Upper lobe of left lung (tissue), 4 donors: ENCODE results near the gene PRKAG2.

ENCODE experiments used
- POLR2A ChIP-seq, 4 donors: fragments of 450-650 bp; IDR thresholded peaks; one replicate each; pipeline ENCODE4 v1.5.1; 2016 to 2017; ENCODE audit warnings: antibody characterized with exemption in 4 of 4, mild to moderate bottlenecking in 2 of 4
- TF ChIP-seq, protein P1 (sequence below), 6 experiments: fragments of 450-650 bp in 4 of 6; fragments of 200-600 bp in 2 of 6; sonication (generic) in 2 of 6; IDR thresholded peaks; one replicate each; pipeline ENCODE4 v1.5.1; 2016 to 2019; ENCODE audit warnings: antibody characterized with exemption in 6 of 6

GRCh38 chr7:151559557-151560183 is 317.2 kb downstream of the PRKAG2 start:
- no peak for TF ChIP-seq POLR2A (IDR thresholded peaks at IDR 0.05)
- TF ChIP-seq, protein P1, sequence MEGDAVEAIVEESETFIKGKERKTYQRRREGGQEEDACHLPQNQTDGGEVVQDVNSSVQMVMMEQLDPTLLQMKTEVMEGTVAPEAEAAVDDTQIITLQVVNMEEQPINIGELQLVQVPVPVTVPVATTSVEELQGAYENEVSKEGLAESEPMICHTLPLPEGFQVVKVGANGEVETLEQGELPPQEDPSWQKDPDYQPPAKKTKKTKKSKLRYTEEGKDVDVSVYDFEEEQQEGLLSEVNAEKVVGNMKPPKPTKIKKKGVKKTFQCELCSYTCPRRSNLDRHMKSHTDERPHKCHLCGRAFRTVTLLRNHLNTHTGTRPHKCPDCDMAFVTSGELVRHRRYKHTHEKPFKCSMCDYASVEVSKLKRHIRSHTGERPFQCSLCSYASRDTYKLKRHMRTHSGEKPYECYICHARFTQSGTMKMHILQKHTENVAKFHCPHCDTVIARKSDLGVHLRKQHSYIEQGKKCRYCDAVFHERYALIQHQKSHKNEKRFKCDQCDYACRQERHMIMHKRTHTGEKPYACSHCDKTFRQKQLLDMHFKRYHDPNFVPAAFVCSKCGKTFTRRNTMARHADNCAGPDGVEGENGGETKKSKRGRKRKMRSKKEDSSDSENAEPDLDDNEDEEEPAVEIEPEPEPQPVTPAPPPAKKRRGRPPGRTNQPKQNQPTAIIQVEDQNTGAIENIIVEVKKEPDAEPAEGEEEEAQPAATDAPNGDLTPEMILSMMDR (IDR thresholded peaks at IDR 0.05) = no peak
